NCI-H146 treated with DMSO at 0.1 percent for 48 hours (cell line): Measurements from ENCODE around the gene ZNF382.

ENCODE experiments used
- DNase-seq: peaks from one replicate; lab custom pipeline; 2025; ENCODE audit not compliant: unreplicated experiment; lab: John Stamatoyannopoulos, UW

The ZNF382 gene

DNA sequence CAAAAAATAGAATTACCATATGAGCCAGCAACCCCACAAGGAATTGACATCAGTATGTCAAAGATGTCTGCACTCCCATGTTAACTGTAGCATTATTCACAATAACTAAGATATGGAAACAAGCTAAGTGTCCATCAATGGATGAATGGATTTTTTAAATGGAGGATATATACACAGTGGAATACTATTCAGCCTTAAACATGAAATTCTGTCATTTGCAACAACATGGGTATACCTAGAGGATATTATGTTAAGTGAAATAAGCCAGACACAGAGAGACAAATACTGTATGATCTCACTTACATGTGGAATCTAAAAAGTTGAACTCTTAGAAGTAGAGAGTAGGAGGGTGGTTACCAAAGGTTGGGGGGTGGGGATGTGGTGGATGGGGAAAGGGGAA is 74.3 kb downstream of the ZNF382 start:
- DNase-seq = no peak
